Right atrium auricular region (tissue), 2 donors: ENCODE results near the gene SH3BGRL2. TPM values are rescaled to one million over a fixed set of nuclear protein-coding genes. Genes with fewer than 3 reads are reported as not detected.
"Not testable (repeated sequence)": the region's sequence is repeated elsewhere in the genome, so short reads cannot be mapped to it uniquely, and the experiment has no call there.

ENCODE experiments used
- DNase-seq: peaks from one replicate; pipeline ENCODE4 v3.0.0-alpha.2; 2019; ENCODE audit warnings: low spot score
- H3K27ac ChIP-seq, 2 donors: fragments of 200-600 bp; sonication (generic); 1 replicate in 1 of 2; 2 replicates in 1 of 2; pipeline ENCODE4 v1.5.1; 2016 to 2019
- H3K27me3 ChIP-seq, 2 donors: fragments of 200-600 bp; sonication (generic); one replicate each; pipeline versions ENCODE4 v1.5.1 to v1.6.0; 2017 to 2019
- H3K36me3 ChIP-seq: fragments of 200-600 bp; sonication (generic); one replicate; pipeline ENCODE4 v1.5.1; 2016
- H3K4me1 ChIP-seq, 2 donors: fragments of 200-600 bp; sonication (generic); one replicate each; pipeline versions ENCODE4 v1.5.1 to v1.6.0; 2017 to 2019
- H3K4me3 ChIP-seq, 2 donors: fragments of 200-600 bp; sonication (generic); 1 replicate in 1 of 2; 2 replicates in 1 of 2; pipeline ENCODE4 v1.5.1; 2017 to 2019; ENCODE audit warnings: mild to moderate bottlenecking in 1 of 2, moderate library complexity in 1 of 2
- H3K9me3 ChIP-seq, 2 donors: fragments of 200-600 bp; sonication (generic); one replicate each; pipeline ENCODE4 v1.5.1; 2019
- CTCF ChIP-seq, 2 donors: fragments of 200-600 bp; sonication (generic); IDR thresholded peaks; one replicate each; pipeline ENCODE4 v1.5.1; 2019; ENCODE audit warnings: antibody characterized with exemption in 2 of 2
- total RNA-seq, 2 donors: library from RNA; depleted of rRNA; stranded (reverse); fragments of >200 nt; gene quantifications; one replicate each; pipeline ENCODE4 v1.1.0, GENCODE V29; 2016

The SH3BGRL2 gene
- total RNA-seq, 2 donors from 2014 or later, result 9.6 to 15.5 TPM

GRCh38 chr6:79649016-79649415, 17.9 kb downstream of the SH3BGRL2 start:
- Histone ChIP-seq H3K9me3 (no peaks in the 10 kb centered on the region), H3K27ac (peak overlapping the region; percentile 10 to 54), H3K4me3 (no peak overlapping the region), H3K36me3 (no peaks in the 10 kb centered on the region), H3K27me3 (no peaks in the 10 kb centered on the region), H3K4me1 (peaks cover 0 to 8% of the 10 kb centered on the region in 2 donors)
- no peak for DNase-seq
- no peak for TF ChIP-seq CTCF (IDR thresholded peaks at IDR 0.05)

- peaks cover 0 to 8% of the 10 kb centered on the region in 2 donors for H3K4me1 ChIP-seq
- no peaks in the 10 kb centered on the region for H3K27me3 ChIP-seq
- no peak overlapping the region for H3K4me3 ChIP-seq
- TF ChIP-seq CTCF (IDR thresholded peaks at IDR 0.05), result no peak
- DNase-seq, result no peak
- no peak overlapping the region for H3K27ac ChIP-seq
- H3K9me3 ChIP-seq, result no peaks in the 10 kb centered on the region
- H3K36me3 ChIP-seq, result no peaks in the 10 kb centered on the region
These were observed 19.8 kb downstream of the SH3BGRL2 start for GRCh38 chr6:79650950-79651349.

GRCh38 chr6:79656134-79656533, 25.0 kb downstream of the SH3BGRL2 start:
- H3K27me3 ChIP-seq, result no peaks in the 10 kb centered on the region
- no peaks in the 10 kb centered on the region for H3K4me1 ChIP-seq
- no peak overlapping the region for H3K27ac ChIP-seq
- DNase-seq, result no peak
- no peaks in the 10 kb centered on the region for H3K36me3 ChIP-seq
- H3K9me3 ChIP-seq, result no peaks in the 10 kb centered on the region
- TF ChIP-seq CTCF (IDR thresholded peaks at IDR 0.05), result no peak
- H3K4me3 ChIP-seq, result no peak overlapping the region

- no peaks in the 10 kb centered on the region for H3K27me3 ChIP-seq
- H3K9me3 ChIP-seq, result no peaks in the 10 kb centered on the region
- H3K4me3 ChIP-seq, result no peak overlapping the region
- TF ChIP-seq CTCF (IDR thresholded peaks at IDR 0.05), result no peak
- no peaks in the 10 kb centered on the region for H3K36me3 ChIP-seq
- DNase-seq, result no peak
- no peaks in the 10 kb centered on the region for H3K4me1 ChIP-seq
- no peak overlapping the region for H3K27ac ChIP-seq
These were observed 26.1 kb downstream of the SH3BGRL2 start for GRCh38 chr6:79657238-79657637.

GRCh38 chr6:79663655-79664054, 32.5 kb downstream of the SH3BGRL2 start:
- not testable (repeated sequence) for H3K36me3 ChIP-seq, H3K4me3 ChIP-seq, DNase-seq, H3K27ac ChIP-seq, H3K9me3 ChIP-seq, H3K27me3 ChIP-seq, H3K4me1 ChIP-seq

GRCh38 chr6:79665725-79666551, 34.8 kb downstream of the SH3BGRL2 start:
- no peak overlapping the region for H3K27ac ChIP-seq
- peaks cover 0 to 12% of the 10 kb centered on the region in 2 donors for H3K4me1 ChIP-seq
- no peak overlapping the region for H3K4me3 ChIP-seq
- H3K27me3 ChIP-seq, result no peaks in the 10 kb centered on the region
- TF ChIP-seq CTCF (IDR thresholded peaks at IDR 0.05), result no peak
- DNase-seq, result no peak
- H3K36me3 ChIP-seq, result no peaks in the 10 kb centered on the region
- H3K9me3 ChIP-seq, result no peaks in the 10 kb centered on the region
